HG03342 (cell line): ENCODE measurements around the gene DDHD1.
A peak's percentile ranks its signal among the peaks of the same experiment; 100 is the strongest.
"Not testable (repeated sequence)": the region's sequence is repeated elsewhere in the genome, so short reads cannot be mapped to it uniquely, and the experiment has no call there.

Source experiments
- ATAC-seq: cut with Tn5 transposase; IDR thresholded peaks from one replicate; pipeline ENCODE4 v1.9.1; 2021; ENCODE audit warnings: mild to moderate bottlenecking, moderate library complexity; ENCODE audit not compliant: unreplicated experiment

DDHD1 gene

GRCh38 chr14:53109105-53110041, 43.8 kb downstream of the DDHD1 start:
- ATAC-seq, result peak; percentile 86

- no peak for ATAC-seq
Measured at GRCh38 chr14:53108292-53109104, 44.6 kb downstream of the DDHD1 start.

DNA sequence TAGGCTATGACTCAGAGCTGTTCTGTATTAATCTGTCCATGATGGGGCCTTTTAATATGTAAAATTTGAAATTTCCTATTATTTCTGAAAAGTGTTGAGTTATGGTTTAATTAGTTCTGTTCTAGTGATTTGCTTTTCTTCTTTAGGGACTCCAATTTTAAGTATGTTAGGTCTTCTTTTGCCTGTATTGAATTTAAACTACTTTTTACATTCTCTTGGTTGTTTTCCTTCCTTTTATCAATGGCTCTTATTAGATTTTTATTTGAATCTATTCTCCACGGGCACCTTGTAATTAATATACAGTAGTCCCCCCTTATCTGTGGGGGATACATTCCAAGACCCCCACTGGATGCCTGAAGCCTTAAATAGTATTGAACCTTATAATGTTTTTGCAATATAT, 46.4 kb downstream of the DDHD1 start:
- no peak for ATAC-seq

- ATAC-seq, result no peak
Measured at GRCh38 chr14:53103636-53104340, 49.3 kb downstream of the DDHD1 start.

DNA sequence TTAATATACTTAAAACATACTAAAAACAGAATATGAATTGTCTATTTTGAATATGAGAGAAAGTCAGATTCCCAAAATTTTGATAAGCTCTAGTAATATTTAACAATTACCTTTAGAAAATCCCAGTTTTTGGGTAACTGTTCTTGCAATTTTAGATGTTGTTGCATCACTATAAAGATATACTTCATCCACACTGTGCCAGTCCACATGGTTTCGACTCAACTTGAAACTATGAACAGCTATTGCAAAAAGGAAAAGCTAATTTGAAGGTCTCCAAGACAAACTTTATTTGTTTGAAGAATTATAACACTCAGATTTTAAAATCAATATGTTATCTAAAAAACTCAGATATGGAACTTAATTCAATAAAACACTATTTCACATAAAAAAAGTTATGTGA, 59.9 kb downstream of the DDHD1 start:
- no peak for ATAC-seq

DNA sequence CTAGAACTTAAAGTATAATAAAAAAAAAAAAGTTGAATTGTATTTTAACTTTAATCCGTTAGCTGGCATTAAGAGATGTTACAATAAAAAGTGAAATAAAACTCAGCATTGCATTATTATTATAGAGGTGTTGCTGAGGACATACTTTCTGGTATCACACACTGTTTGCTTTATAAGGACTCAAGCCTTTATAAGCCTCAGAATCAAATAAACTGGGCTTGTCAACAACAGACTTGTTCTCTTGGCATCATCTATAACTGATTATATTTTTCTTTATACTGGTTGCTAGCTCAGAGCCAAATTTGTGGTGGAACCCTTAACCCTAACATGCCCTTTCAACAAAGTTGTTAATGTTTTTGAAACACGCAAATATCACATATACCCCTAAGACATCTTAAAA, 62.3 kb downstream of the DDHD1 start:
- no peak for ATAC-seq

- ATAC-seq, result not testable (repeated sequence)
Measured at GRCh38 chr14:53084954-53085353, 68.2 kb downstream of the DDHD1 start.

DNA sequence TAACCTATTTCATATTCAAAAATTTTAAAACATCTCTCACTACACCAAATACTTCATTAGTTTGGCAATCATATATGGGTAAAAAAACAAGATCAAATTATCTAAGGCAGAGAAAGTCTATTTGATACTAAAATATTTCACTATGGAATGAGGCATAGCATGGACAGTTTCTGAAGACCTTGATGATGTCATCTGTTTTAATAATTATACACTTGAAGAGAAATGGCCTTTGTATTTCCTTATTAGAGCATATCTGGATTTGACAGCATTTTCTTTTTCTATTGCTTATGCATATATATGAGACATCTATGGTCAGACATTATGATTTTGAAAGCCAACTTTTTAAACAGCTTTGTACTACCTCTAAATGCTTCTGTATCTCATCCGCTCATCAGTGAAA, 88.6 kb downstream of the DDHD1 start:
- no peak for ATAC-seq

- no peak for ATAC-seq
Measured at GRCh38 chr14:53062856-53063255, 90.3 kb downstream of the DDHD1 start.

- ATAC-seq, result no peak
Measured at GRCh38 chr14:53060046-53060445, 93.1 kb downstream of the DDHD1 start.

DNA sequence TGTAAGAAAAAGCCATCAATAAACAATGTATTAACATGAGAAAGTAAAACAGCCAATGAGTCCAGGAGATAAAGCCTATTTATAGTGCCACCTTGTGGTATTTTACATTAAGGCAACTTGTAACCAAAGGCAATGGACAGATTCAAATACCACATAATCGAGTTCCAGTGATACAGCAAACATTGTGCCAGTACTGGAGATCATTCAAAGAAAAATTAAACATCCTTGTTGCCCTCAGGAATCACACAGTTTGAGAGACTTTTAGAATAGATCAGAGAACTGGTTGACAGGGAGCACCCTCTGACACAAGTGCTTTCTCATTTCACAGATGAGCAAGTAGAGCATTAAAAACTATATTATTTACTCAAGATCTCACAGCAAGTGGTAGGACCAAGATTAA, 98.1 kb downstream of the DDHD1 start:
- no peak for ATAC-seq

DNA sequence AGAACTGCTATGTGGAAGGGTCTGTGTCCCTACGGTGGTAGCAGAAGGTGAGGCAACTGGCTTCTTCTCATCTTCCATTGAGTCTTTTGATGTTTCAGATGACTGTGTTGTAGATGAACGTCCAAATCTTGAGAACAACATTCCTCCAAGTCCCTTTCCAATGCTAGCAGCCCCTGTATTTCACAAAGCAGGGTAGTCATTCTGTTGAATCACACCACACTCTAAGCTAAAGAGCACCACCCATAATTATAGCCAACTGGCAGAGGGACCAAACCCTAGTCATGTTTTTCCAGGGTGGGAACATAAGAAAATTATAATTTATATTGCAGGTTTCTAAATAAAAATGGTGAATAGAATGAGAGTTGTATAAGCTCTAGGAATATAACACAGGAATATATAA, 98.7 kb downstream of the DDHD1 start:
- no peak for ATAC-seq

GRCh38 chr14:53048631-53049030, 104.5 kb downstream of the DDHD1 start:
- no peak for ATAC-seq

DNA sequence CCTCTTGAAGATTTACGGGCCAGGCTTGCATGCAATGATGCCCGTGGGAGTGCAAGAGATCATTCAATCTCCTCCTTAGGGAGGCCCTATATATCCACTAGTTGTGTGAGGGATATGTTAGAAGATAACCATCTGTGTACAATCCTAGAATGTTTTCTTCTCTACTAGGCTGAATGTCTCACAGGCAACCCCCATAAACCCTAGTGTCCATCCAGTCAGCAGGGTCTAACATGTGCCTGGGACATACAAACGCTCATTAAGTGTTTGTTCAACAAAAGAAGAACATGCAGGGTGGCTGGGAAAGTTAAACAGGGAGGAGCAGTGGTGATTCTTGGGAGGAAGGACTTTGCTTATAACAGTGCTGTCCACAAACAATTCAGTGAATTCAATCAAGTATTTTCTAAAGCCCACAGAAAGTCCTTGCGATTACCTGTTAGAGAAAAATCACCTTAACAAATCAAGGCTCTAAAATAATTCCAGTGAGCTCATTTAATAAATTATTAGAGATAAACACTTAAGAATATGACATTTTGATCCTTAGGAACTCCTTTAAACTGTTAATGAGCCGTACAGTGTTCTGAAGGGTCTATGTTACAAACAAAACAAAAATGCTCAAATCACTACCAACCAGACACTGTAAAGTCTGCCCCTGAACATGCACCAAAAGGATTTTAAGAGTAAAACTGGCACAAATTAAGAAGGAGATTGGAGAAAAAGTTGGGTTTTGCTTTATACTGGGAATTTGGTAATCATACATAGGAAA, 105.6 kb downstream of the DDHD1 start:
- ATAC-seq, result no peak

- no peak for ATAC-seq
Measured at GRCh38 chr14:53044486-53044885, 108.6 kb downstream of the DDHD1 start.

- no peak for ATAC-seq
Measured at GRCh38 chr14:53043027-53043581, 110.0 kb downstream of the DDHD1 start.

DNA sequence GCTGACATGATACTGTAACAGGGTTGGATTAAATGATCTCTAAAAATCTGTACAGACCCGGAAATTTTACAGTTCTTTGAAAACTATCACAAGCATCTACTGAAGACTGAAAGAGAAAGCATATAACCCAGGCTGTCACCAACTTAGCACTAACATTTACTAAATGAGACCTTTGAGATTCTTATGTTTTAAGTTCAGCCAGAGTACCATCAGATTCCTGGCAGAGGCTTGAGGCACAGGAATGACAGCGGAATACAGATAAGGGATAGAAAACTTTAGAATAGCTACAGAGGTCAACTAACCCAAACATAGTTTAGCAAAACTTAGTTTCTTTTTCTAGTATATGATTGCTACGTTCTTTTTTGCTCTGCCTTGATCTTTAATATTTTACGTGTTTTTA, 110.6 kb downstream of the DDHD1 start:
- no peak for ATAC-seq

DNA sequence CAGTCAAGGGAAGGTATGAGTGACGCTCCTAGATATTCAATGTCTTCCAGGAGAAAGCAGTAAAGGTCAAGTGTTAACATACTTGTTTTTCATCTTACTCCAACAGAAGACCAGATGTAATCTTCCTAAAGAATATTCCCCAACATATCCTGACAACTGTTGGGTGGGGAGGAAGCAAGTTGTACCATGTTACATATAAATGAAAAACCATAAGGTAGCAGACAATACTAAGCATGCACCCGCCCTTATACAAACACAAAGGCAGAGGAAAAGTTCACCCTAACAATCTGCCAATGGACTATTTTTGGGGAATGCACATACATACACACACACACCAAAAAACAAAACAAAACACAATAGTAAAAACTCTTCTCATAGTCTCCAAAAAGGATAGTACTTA, 112.1 kb downstream of the DDHD1 start:
- no peak for ATAC-seq

DNA sequence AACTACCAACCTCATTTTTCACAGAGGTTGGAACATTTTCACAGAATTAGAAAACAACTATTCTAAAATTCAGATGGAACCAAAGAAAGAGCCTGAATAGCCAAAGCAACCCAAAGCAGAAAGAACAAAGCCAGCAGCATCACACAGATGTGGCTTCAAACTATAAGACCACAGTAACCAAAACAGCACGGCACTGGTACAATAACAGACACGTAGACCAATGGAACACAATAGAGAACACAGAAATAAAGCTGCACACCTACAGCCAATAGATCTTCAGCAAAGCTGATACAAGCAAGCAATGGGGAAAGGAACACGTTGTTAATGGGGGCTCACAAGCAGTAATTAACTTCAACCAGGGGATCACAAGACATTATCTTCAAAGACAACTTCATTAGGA, 114.5 kb downstream of the DDHD1 start:
- no peak for ATAC-seq

GRCh38 chr14:53037016-53037415, 116.1 kb downstream of the DDHD1 start:
- ATAC-seq, result no peak
